Muscle layer of colon (tissue), 2 donors: Measurements from ENCODE around the gene EEIG2.

Experiments
- H3K27ac ChIP-seq: one replicate; pipeline ENCODE4 v1.7.0; 2013; ENCODE audit warnings: low read depth, mild to moderate bottlenecking, low read length, moderate library complexity
- H3K27me3 ChIP-seq, 2 donors: one replicate each; pipeline ENCODE4 v1.7.0; 2013; ENCODE audit warnings: low read length in 2 of 2, mild to moderate bottlenecking in 2 of 2; ENCODE audit not compliant: insufficient read depth in 2 of 2, control insufficient read depth in 1 of 2
- H3K36me3 ChIP-seq: one replicate; pipeline ENCODE4 v1.7.0; 2013; ENCODE audit warnings: mild to moderate bottlenecking, low read length; ENCODE audit not compliant: insufficient read depth
- H3K4me1 ChIP-seq: one replicate; pipeline ENCODE4 v1.7.0; 2013; ENCODE audit warnings: mild to moderate bottlenecking, low read length; ENCODE audit not compliant: insufficient read depth
- H3K4me3 ChIP-seq, 2 donors: one replicate each; pipeline ENCODE4 v1.7.0; 2013; ENCODE audit warnings: low read length in 2 of 2, low read depth in 1 of 2, mild to moderate bottlenecking in 1 of 2, moderate library complexity in 1 of 2
- H3K9ac ChIP-seq: one replicate; pipeline ENCODE4 v1.7.0; 2013; ENCODE audit warnings: low read length
- H3K9me3 ChIP-seq: one replicate; pipeline ENCODE4 v1.7.0; 2013; ENCODE audit warnings: mild to moderate bottlenecking, low read length
- donor health status: abdominal sarcoma.
- donor health status: Adenocarcinoma of cecum.

EEIG2 gene

DNA sequence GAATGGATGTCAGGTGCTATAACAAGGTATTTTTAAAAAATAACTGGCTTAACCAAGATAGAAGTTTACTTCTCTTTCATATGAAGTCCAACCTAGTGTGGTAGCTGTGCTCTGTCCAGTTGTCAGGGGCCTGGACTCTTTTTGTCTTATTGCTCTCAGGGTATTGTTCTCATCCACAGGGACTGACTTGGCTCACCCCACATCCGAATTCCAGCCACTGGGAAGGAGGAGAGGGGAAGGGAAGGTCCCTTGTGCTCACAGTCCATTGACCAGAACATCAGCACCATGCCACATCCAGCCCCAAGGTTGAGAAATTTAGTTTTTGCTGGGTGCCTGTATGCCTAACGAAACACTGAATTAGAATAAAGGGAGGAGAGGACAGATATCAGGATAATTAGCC, 8.7 kb downstream of the EEIG2 start:
- no peaks in the 10 kb centered on the region for H3K27me3 ChIP-seq
- H3K9ac ChIP-seq, result no peak overlapping the region
- H3K4me3 ChIP-seq, result no peak overlapping the region
- no peak overlapping the region for H3K27ac ChIP-seq
- H3K9me3 ChIP-seq, result no peaks in the 10 kb centered on the region
- peaks cover 5% of the 10 kb centered on the region for H3K4me1 ChIP-seq
- H3K36me3 ChIP-seq, result no peaks in the 10 kb centered on the region

DNA sequence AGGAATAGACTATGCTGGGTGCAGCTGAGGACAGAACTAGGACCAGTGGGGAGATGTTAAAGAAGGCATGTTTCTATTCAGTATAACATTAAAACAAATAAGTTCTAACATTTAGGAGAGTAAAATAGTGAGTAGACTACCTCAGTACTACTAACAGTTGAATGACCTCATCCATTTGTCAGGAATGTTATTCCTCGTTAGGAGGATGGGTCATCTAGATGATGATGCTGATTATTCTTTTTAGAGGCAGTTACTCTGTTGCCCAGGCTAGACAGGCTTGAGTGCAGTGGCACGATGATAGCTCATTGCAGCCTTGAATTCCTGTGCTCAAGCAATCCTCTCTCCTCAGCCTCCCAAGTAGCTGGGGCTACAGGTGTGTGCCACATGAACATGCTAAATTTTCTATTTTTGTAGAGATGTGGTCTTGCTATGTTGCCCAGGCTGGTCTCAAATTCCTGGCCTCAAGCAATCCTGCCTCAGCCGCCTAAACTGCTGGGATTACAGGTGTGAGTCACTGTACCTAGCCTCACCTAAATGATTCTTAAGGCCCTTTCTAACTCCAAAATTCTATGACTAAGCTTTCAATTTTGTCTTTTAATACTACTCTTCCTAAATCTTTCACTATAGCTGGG, 9.3 kb downstream of the EEIG2 start:
- Histone ChIP-seq H3K4me1 (peaks cover 5% of the 10 kb centered on the region), H3K9me3 (no peaks in the 10 kb centered on the region), H3K36me3 (no peaks in the 10 kb centered on the region), H3K9ac (no peak overlapping the region), H3K27me3 (no peaks in the 10 kb centered on the region), H3K4me3 (no peak overlapping the region), H3K27ac (no peak overlapping the region)

DNA sequence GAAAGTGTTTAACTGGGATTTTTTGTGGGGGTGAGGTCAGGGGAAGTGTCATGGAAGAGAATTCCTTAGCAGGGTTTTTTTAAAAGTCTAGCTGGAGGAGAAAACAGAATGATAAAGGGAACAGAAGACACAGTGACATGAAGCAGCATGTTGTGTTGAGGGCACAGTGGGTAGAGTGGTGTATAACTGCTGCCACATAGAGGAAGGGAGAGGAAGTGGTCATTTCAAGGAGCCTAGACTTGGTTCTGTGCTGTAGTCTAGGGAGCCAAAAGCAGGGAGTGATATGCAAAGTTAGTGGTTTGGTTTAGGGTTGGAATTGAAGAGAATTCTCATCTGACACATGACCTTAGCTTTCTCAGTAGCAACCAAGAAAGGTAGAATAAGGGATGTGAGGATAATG, 10.2 kb downstream of the EEIG2 start:
- Histone ChIP-seq H3K36me3 (no peaks in the 10 kb centered on the region), H3K4me1 (peaks cover 7% of the 10 kb centered on the region), H3K27ac (no peak overlapping the region), H3K9ac (no peak overlapping the region), H3K27me3 (no peaks in the 10 kb centered on the region), H3K9me3 (no peaks in the 10 kb centered on the region), H3K4me3 (no peak overlapping the region)

DNA sequence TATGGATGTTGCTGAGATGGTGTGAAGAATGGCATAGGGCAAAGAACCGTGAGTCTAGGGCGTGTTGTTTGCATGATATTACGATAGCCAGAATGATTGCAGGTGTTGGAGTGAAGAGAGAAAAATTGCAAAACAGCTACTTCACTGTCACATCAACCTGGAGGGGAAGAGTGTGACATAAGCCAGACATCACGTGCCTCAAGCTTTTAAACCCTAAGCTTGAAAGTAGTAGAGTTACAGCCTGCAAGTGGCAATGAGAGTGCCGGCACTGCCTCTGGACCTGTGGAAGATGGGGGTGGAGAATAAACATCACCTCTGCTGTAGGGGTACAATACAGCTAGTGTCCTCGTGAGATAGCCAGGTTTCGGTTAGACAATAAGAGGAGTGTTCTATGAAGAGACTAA, 11.1 kb downstream of the EEIG2 start:
- H3K4me3 ChIP-seq, result no peak overlapping the region
- H3K9me3 ChIP-seq, result no peaks in the 10 kb centered on the region
- H3K9ac ChIP-seq, result no peak overlapping the region
- peaks cover 9% of the 10 kb centered on the region for H3K4me1 ChIP-seq
- H3K36me3 ChIP-seq, result no peaks in the 10 kb centered on the region
- no peak overlapping the region for H3K27ac ChIP-seq
- H3K27me3 ChIP-seq, result no peaks in the 10 kb centered on the region

DNA sequence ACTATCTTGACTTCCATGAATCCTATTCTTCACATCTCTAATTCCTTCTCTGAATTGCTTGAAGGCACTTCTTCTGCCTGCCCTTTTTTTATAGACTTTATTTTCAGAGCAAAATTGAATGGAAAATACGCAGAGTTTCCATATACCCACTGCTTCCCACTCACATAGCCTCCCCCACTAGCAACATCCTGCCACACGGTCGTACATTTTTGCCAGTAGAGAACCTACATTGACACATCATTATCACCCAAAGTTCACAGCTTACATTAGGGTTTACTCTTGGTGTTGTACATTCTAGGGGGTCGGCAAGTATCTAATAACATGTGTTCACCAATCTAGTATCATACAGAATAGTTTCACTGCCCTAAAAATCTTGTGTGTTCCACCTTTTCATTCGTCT, 12.3 kb downstream of the EEIG2 start:
- Histone ChIP-seq H3K27ac (no peak overlapping the region), H3K9ac (no peak overlapping the region), H3K9me3 (no peaks in the 10 kb centered on the region), H3K27me3 (no peaks in the 10 kb centered on the region), H3K4me3 (no peak overlapping the region), H3K36me3 (no peaks in the 10 kb centered on the region), H3K4me1 (peaks cover 9% of the 10 kb centered on the region)

DNA sequence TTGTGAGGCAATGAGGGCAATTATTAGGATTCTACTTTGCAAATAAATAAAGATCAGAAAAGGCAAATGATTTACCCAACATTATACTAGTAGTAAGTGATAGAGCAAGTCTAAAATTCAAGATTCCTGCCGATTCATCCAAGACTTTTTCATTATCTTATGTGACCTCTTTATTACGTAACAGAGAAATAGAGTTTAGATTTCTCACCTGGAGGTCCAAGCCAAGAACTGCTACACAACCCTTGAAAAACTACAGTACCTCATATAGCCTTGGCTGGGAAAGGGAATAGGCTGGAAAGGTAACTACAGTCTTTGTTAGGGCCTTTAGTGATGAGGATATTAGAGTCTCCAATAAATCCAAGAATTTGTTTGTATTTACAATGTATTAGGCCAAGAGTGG, 13.3 kb downstream of the EEIG2 start:
- Histone ChIP-seq H3K9ac (no peak overlapping the region), H3K27ac (no peak overlapping the region), H3K4me1 (peaks cover 9% of the 10 kb centered on the region), H3K4me3 (no peak overlapping the region), H3K9me3 (no peaks in the 10 kb centered on the region), H3K27me3 (no peaks in the 10 kb centered on the region), H3K36me3 (no peaks in the 10 kb centered on the region)

DNA sequence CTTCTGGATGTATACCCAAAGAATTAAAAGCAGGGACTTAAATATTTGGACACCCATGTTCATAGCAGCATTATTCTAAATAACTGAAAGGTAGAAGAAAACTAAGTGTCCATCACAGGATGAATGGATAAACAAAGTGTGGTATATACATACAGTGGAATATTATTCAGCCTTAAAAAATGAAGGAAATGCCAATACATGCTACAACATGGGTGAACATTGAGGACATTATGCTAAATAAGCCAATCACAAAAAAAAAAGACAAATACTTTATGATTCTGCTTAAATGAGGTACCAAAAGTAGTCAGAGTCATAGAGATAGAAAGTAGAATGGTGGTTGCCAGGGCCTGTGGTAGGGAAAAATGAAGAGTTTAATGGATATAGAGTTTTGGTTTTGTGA, 14.1 kb downstream of the EEIG2 start:
- Histone ChIP-seq H3K27ac (no peak overlapping the region), H3K27me3 (no peaks in the 10 kb centered on the region), H3K36me3 (no peaks in the 10 kb centered on the region), H3K4me3 (no peak overlapping the region), H3K9ac (no peak overlapping the region), H3K9me3 (no peaks in the 10 kb centered on the region), H3K4me1 (peaks cover 9% of the 10 kb centered on the region)

DNA sequence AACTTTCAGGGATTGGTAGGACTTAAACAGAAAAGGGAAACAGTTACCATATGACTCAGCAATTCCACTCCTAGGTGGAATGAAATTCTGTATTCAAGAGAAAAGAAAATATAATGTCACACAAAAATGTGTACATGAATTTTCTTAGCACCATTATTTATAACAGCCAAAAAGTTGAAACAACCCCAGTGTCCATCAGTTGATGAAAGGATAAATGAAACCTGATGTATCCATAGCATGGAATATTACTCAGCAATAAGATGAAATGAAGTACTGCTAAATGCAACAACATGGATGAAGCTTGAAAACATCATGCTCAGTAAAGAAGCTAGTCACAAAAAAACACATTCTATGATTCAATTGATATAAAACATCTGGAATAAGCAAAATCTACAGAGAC, 15.5 kb downstream of the EEIG2 start:
- no peaks in the 10 kb centered on the region for H3K9me3 ChIP-seq
- no peak overlapping the region for H3K9ac ChIP-seq
- H3K27me3 ChIP-seq, result no peaks in the 10 kb centered on the region
- no peak overlapping the region for H3K27ac ChIP-seq
- peaks cover 4% of the 10 kb centered on the region for H3K4me1 ChIP-seq
- no peak overlapping the region for H3K4me3 ChIP-seq
- H3K36me3 ChIP-seq, result no peaks in the 10 kb centered on the region

DNA sequence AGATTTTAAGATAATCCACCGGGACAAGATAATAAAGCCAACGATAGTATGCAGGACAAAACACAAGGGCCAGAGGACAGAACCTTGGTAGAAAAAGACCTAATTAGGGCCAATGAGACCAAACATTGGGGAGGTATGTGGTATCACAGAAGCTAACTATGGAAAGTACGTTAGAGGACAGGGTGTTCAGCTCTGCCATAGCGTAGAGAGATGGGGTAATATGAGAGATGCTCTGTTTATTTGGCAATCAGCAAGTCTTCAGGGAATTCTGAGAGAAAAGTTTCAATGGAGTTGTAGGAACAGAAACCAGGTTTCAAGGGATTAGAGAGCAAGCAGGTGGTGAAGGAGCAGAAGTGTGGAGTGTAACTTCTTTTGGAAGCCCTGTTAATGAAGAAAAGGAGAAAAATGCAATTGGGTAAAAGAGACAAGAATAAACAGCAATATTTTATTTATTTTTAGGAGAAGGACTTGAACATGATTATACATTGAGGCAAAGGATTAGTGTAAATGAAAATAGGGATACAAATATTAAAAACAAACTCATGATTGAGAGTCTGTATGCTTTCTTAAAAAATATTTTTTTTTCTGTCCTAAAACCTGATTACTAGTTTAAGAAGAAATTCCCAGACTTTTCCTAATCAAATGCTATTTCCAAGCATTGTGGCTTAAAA, 24.0 kb downstream of the EEIG2 start:
- Histone ChIP-seq H3K4me3 (no peak overlapping the region), H3K27me3 (no peaks in the 10 kb centered on the region), H3K9ac (no peak overlapping the region), H3K36me3 (no peaks in the 10 kb centered on the region), H3K9me3 (no peaks in the 10 kb centered on the region), H3K27ac (no peak overlapping the region), H3K4me1 (peaks cover 12% of the 10 kb centered on the region)

DNA sequence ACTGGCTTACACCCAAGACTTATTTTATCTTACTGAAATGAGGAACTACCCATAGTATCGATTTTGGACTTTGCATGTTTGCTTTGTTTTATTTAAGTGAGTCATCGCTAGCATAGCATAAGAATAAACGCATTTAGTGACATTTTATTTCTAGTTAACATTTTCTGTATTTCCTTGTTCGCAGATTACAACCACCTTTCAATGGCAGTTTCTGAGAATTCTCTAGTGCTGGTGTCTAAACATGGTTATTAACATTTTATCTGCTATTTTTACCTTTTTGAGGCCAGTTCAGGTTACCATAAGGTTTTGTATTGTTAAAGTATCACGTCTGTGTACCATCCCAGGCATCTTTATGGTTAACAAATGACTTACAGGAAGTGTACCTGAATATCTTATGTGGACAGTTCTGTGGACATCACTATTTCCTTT, 24.5 kb downstream of the EEIG2 start:
- Histone ChIP-seq H3K9me3 (no peaks in the 10 kb centered on the region), H3K9ac (no peak overlapping the region), H3K4me1 (peaks cover 12% of the 10 kb centered on the region), H3K27me3 (no peaks in the 10 kb centered on the region), H3K36me3 (no peaks in the 10 kb centered on the region), H3K27ac (no peak overlapping the region), H3K4me3 (no peak overlapping the region)

DNA sequence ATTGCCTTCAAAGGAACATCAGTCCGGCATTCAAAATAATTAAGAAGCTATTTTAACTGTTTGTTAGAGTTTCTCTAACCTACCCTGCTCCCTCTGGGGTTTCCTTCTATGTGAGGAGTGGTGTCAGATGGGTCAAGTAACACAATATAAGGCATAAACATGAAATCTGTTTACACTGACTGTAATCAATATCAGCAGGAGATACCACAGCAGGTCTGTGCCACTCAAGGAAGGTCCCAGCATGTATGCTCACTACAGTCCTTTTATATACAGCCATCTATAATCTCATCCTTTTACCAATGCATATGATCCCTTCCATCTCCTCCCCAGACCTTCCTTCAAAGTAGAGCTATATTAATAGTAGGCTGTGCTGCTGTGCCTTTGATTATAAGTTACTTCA, 25.4 kb downstream of the EEIG2 start:
- Histone ChIP-seq H3K4me1 (peaks cover 17% of the 10 kb centered on the region), H3K27ac (no peak overlapping the region), H3K9ac (no peak overlapping the region), H3K9me3 (no peaks in the 10 kb centered on the region), H3K4me3 (no peak overlapping the region), H3K36me3 (no peaks in the 10 kb centered on the region), H3K27me3 (no peaks in the 10 kb centered on the region)

DNA sequence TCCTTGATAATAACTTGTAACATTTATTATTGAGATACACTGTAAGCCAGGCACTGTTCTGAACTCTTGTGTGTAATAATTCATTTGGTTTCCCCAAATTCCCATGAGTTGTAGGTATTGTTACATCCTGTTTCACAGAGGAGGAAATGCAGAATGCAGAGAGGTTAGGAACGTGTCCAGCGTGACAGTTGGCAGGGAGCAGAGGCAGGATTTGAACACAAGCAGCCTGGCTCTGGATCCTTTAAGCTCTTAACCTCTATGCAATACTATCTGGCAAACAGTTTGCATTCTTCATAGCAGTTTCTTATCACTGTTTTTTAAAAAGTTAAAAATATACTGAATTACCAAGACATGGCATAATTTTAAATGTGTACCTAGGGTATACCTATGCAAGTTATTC, 30.5 kb downstream of the EEIG2 start:
- no peak overlapping the region for H3K4me3 ChIP-seq
- no peaks in the 10 kb centered on the region for H3K9me3 ChIP-seq
- H3K27ac ChIP-seq, result no peak overlapping the region
- no peak overlapping the region for H3K9ac ChIP-seq
- peaks cover 19% of the 10 kb centered on the region for H3K4me1 ChIP-seq
- H3K27me3 ChIP-seq, result no peaks in the 10 kb centered on the region
- H3K36me3 ChIP-seq, result no peaks in the 10 kb centered on the region
